H1 (cell line): ENCODE measurements around the gene MTIF3. TPM values are rescaled to one million over a fixed set of nuclear protein-coding genes. Genes with fewer than 3 reads are reported as not detected.

Experiments used
- CTCF ChIA-PET: fragments of 300-600 bp; sonication (Branson Sonifier 250); formaldehyde crosslinking; loops from one replicate; lab custom pipeline; 2021; ENCODE audit not compliant: partially characterized antibody; lab: Charles Lee
- POLR2A ChIA-PET: fragments of 300-600 bp; sonication (Branson Sonifier 250); formaldehyde crosslinking; loops from one replicate; lab custom pipeline; 2021; ENCODE audit warnings: inconsistent platforms; ENCODE audit not compliant: partially characterized antibody; lab: Charles Lee
- DNase-seq, 2 experiments: peaks; one replicate each; pipeline versions ENCODE4 v3.0.0 to v3.0.0-alpha.2; 2010 to 2022; ENCODE audit warnings: low spot score in 2 of 2, low read depth in 1 of 2, mixed read lengths in 1 of 2
- FAIRE-seq: peaks from 2 replicates; lab custom pipeline; 2011; peaks lifted over from hg19 to GRCh38; lab: Jason Lieb, UNC
- H2AFZ ChIP-seq: 2 replicates; pipeline ENCODE4 v1.8.1; 2012; ENCODE audit warnings: low read length, inconsistent platforms
- H2AK5ac ChIP-seq: 2 replicates; pipeline ENCODE4 v1.6.1; 2013; ENCODE audit warnings: low read depth, low read length
- H2BK120ac ChIP-seq: replicated peaks from 2 replicates; pipeline ENCODE3; 2013; ENCODE audit warnings: low read depth, low read length, inconsistent platforms
- H2BK12ac ChIP-seq: 2 replicates; pipeline ENCODE4 v1.6.1; 2013; ENCODE audit warnings: low read depth, low read length
- H2BK15ac ChIP-seq: 2 replicates; pipeline ENCODE4 v1.6.1; 2013; ENCODE audit warnings: low read length
- H2BK20ac ChIP-seq: 2 replicates; pipeline ENCODE4 v1.6.1; 2013; ENCODE audit warnings: low read length
- H2BK5ac ChIP-seq: 2 replicates; pipeline ENCODE4 v1.6.1; 2013; ENCODE audit warnings: low read depth, low read length
- H3K14ac ChIP-seq: 2 replicates; pipeline ENCODE4 v1.6.1; 2013; ENCODE audit warnings: inconsistent platforms; ENCODE audit not compliant: insufficient read length
- H3K18ac ChIP-seq: 2 replicates; pipeline ENCODE4 v1.6.1; 2013; ENCODE audit warnings: low read length; ENCODE audit errors: extremely low read depth
- H3K23ac ChIP-seq: 2 replicates; pipeline ENCODE4 v1.6.1; 2013; ENCODE audit warnings: inconsistent platforms; ENCODE audit not compliant: insufficient read length
- H3K23me2 ChIP-seq: 2 replicates; pipeline ENCODE4 v1.6.1; 2013; ENCODE audit warnings: low read depth, low read length
- H3K27ac ChIP-seq: 2 replicates; pipeline ENCODE4 v1.6.1; 2011; ENCODE audit warnings: low read depth, low read length, inconsistent platforms
- H3K27me3 ChIP-seq, 4 experiments: replicated peaks in 1 of 4; 1 replicate in 1 of 4; 2 replicates in 3 of 4; pipeline versions ENCODE4 v1.6.1 to v1.8.1; 2011 to 2013; ENCODE audit warnings: low read length in 3 of 4, mild to moderate bottlenecking in 3 of 4, inconsistent platforms in 2 of 4, mixed read lengths in 2 of 4, moderate library complexity in 1 of 4; ENCODE audit not compliant: control insufficient read depth in 3 of 4, insufficient read depth in 3 of 4; ENCODE audit errors: extremely low read depth in 1 of 4
- H3K36me3 ChIP-seq, 4 experiments: 2 replicates each; pipeline versions ENCODE4 v1.6.1 to v1.8.1; 2011 to 2013; ENCODE audit warnings: mild to moderate bottlenecking in 4 of 4, low read length in 3 of 4, moderate library complexity in 2 of 4, control low read depth in 1 of 4, inconsistent platforms in 1 of 4; ENCODE audit not compliant: insufficient read depth in 4 of 4, control insufficient read depth in 2 of 4
- H3K4ac ChIP-seq: replicated peaks from 2 replicates; pipeline ENCODE3; 2013; ENCODE audit warnings: low read length, low read depth, mixed read lengths, inconsistent platforms; ENCODE audit not compliant: insufficient read length
- H3K4me1 ChIP-seq, 4 experiments: replicated peaks in 1 of 4; 1 replicate in 1 of 4; 2 replicates in 3 of 4; pipeline versions ENCODE4 v1.6.1 to v1.8.1; 2011 to 2013; ENCODE audit warnings: low read length in 3 of 4, inconsistent platforms in 2 of 4, mixed read lengths in 1 of 4; ENCODE audit not compliant: insufficient read depth in 4 of 4, control insufficient read depth in 3 of 4
- H3K4me2 ChIP-seq, 2 experiments: 2 replicates each; pipeline versions ENCODE4 v1.6.1 to v1.8.1; 2011 to 2013; ENCODE audit warnings: low read depth in 2 of 2, low read length in 2 of 2, control low read depth in 1 of 2, inconsistent platforms in 1 of 2, mild to moderate bottlenecking in 1 of 2; ENCODE audit not compliant: insufficient read depth in 1 of 2
- H3K4me3 ChIP-seq, 4 experiments: fragments of 200-600, 300-600 bp in 1 of 4; sonication (generic), shearing (Covaris generic), sonication (Bioruptor Twin) in 1 of 4; 2 replicates each; pipeline versions ENCODE4 v1.5.1 to v1.8.1; 2011 to 2016; ENCODE audit warnings: low read length in 4 of 4, low read depth in 3 of 4, control low read depth in 2 of 4, inconsistent platforms in 2 of 4, mild to moderate bottlenecking in 2 of 4, mixed read lengths in 1 of 4, moderate library complexity in 1 of 4; ENCODE audit not compliant: insufficient read depth in 2 of 4; ENCODE audit errors: extremely low read depth in 1 of 4
- H3K56ac ChIP-seq: replicated peaks from 2 replicates; pipeline ENCODE3; 2013; ENCODE audit warnings: low read depth, mild to moderate bottlenecking, mixed read lengths, low read length, inconsistent platforms; ENCODE audit not compliant: insufficient read length
- H3K79me1 ChIP-seq: 2 replicates; pipeline ENCODE4 v1.6.1; 2013; ENCODE audit warnings: low read depth, low read length, control low read depth
- H3K79me2 ChIP-seq, 2 experiments: 2 replicates each; pipeline versions ENCODE4 v1.6.1 to v1.8.1; 2012 to 2013; ENCODE audit warnings: low read length in 2 of 2, mild to moderate bottlenecking in 2 of 2, inconsistent platforms in 1 of 2; ENCODE audit not compliant: insufficient read depth in 2 of 2, control insufficient read depth in 1 of 2
- H3K9ac ChIP-seq, 4 experiments: replicated peaks in 1 of 4; 1 replicate in 1 of 4; 2 replicates in 3 of 4; pipeline versions ENCODE4 v1.6.1 to v1.8.1; 2011 to 2013; ENCODE audit warnings: low read depth in 3 of 4, low read length in 3 of 4, control low read depth in 2 of 4, mild to moderate bottlenecking in 2 of 4, moderate library complexity in 2 of 4, inconsistent platforms in 1 of 4; ENCODE audit errors: extremely low read depth in 1 of 4
- H3K9me3 ChIP-seq, 2 experiments: 2 replicates each; pipeline versions ENCODE4 v1.6.1 to v1.8.1; 2012 to 2013; ENCODE audit warnings: mild to moderate bottlenecking in 2 of 2, moderate library complexity in 2 of 2, control low read depth in 1 of 2, inconsistent platforms in 1 of 2, low read depth in 1 of 2, low read length in 1 of 2, mixed read lengths in 1 of 2; ENCODE audit not compliant: insufficient read depth in 2 of 2
- H4K20me1 ChIP-seq, 2 experiments: replicated peaks in 1 of 2; 2 replicates each; pipeline versions ENCODE3 to v1.8.1; 2011 to 2013; ENCODE audit warnings: inconsistent platforms in 2 of 2, low read length in 2 of 2, mild to moderate bottlenecking in 1 of 2; ENCODE audit not compliant: insufficient read depth in 2 of 2, control insufficient read depth in 1 of 2
- H4K5ac ChIP-seq: 2 replicates; pipeline ENCODE4 v1.6.1; 2013; ENCODE audit warnings: low read length, low read depth, mixed read lengths, inconsistent platforms; ENCODE audit not compliant: insufficient read length
- H4K8ac ChIP-seq: 2 replicates; pipeline ENCODE4 v1.8.0; 2013; ENCODE audit warnings: mild to moderate bottlenecking, moderate library complexity, low read length, inconsistent platforms; ENCODE audit not compliant: insufficient read depth; ENCODE audit errors: extremely low read depth
- H4K91ac ChIP-seq: replicated peaks from 2 replicates; pipeline ENCODE3; 2013; ENCODE audit warnings: low read length, mixed read lengths, inconsistent platforms; ENCODE audit not compliant: insufficient read length
- CEBPB ChIP-seq: IDR thresholded peaks from 2 replicates; pipeline ENCODE4 v1.6.1; 2012; ENCODE audit warnings: low read depth, low read length
- E2F6 ChIP-seq: IDR thresholded peaks from 2 replicates; pipeline ENCODE4 v1.6.1; 2012; ENCODE audit warnings: inconsistent platforms
- NRF1 ChIP-seq: IDR thresholded peaks from 2 replicates; pipeline ENCODE4 v1.6.1; 2011; ENCODE audit warnings: mild to moderate bottlenecking, low read depth, low read length, improper control_type of control experiment
- POLR2A ChIP-seq, 2 experiments: IDR thresholded peaks; 1 replicate in 1 of 2; 2 replicates in 1 of 2; pipeline ENCODE4 v1.6.1; 2011; ENCODE audit warnings: low read depth in 2 of 2, low read length in 2 of 2, mild to moderate bottlenecking in 2 of 2; ENCODE audit errors: control extremely low read depth in 1 of 2
- POLR2AphosphoS5 ChIP-seq: IDR thresholded peaks from 2 replicates; pipeline ENCODE4 v1.6.1; 2011; ENCODE audit warnings: low read depth, low read length
- SUZ12 ChIP-seq: fragments of 200-600 bp; sonication (generic); IDR thresholded peaks from 2 replicates; pipeline ENCODE4 v1.6.1; 2012; ENCODE audit warnings: mild to moderate bottlenecking, inconsistent platforms, low read length, moderate library complexity, mixed read lengths
- TAF7 ChIP-seq: optimal IDR thresholded peaks from 2 replicates; pipeline ENCODE3; 2011; ENCODE audit warnings: low read depth, mild to moderate bottlenecking, inconsistent platforms, low read length, moderate library complexity, borderline replicate concordance
- TCF12 ChIP-seq: IDR thresholded peaks from 2 replicates; pipeline ENCODE4 v1.6.1; 2011; ENCODE audit warnings: low read depth, mild to moderate bottlenecking, low read length
- YY1 ChIP-seq: IDR thresholded peaks from 2 replicates; pipeline ENCODE4 v1.6.1; 2011; ENCODE audit warnings: low read depth, mild to moderate bottlenecking, low read length
- WGBS, 2 experiments: shearing (Covaris generic) in 1 of 2; methylation state at CpG; one replicate each; pipeline versions ENCODE4 v1.1.6 to v1.1.7; 2013 to 2015; ENCODE audit warnings: low lambda C conversion rate in 2 of 2, mixed read lengths in 2 of 2, inconsistent platforms in 1 of 2, low coverage in 1 of 2, missing lambda C conversion rate in 1 of 2; ENCODE audit not compliant: insufficient replicate concordance in 2 of 2, insufficient coverage in 1 of 2, insufficient read length in 1 of 2; ENCODE audit errors: extremely low coverage in 1 of 2, missing lambda C conversion rate in 1 of 2; 5-methylcytosine and 5-hydroxymethylcytosine counted together
- polyA plus RNA-seq, 7 experiments: library from polyadenylated mRNA; depleted of rRNA in 3 of 7; stranded (reverse) in 5 of 7; unstranded in 2 of 7; fragments of >200 nt in 5 of 7; fragments of 200-250 nt in 2 of 7; gene quantifications; 1 replicate in 5 of 7; 2 replicates in 1 of 7; 4 replicates in 1 of 7; pipeline versions ENCODE4 v1.2.1 to v1.2.3, GENCODE V29; 2011 to 2013; ENCODE audit warnings: missing spikeins in 2 of 7, mixed read lengths in 2 of 7
- total RNA-seq: library from RNA; stranded (reverse); fragmentation: NEBNext Ultra II Directional; extraction: Animal tissue kit (Norgen Biotek cat#: 25700); gene quantifications from 2 replicates; pipeline ENCODE4 v1.2.1, GENCODE V29; 2021

MTIF3 gene
- total and polyA plus RNA-seq, 2 of the 8 experiments (the other 6 are each of a cell fraction or from before 2014, with no cell fraction given) = 29.4 to 36.4 TPM

GRCh38 chr13:27403727-27404385 lies 46.5 kb downstream of the MTIF3 start:
- no peaks in the 10 kb centered on the region for H3K36me3 ChIP-seq
- no peak overlapping the region for H4K91ac ChIP-seq
- H3K4me2 ChIP-seq = peak overlapping the region in 1 of 2 experiments; percentile 9; a peak in 1 of 4 replicates
- H3K56ac ChIP-seq = no peak overlapping the region
- no peak overlapping the region for H3K4ac ChIP-seq
- H3K79me1 ChIP-seq = no peaks in the 10 kb centered on the region
- H4K20me1 ChIP-seq = no peaks in the 10 kb centered on the region
- 84% methylated on average over 10 of the region's 10 CpGs; no CpG with 5 or more reads in 1 of the 2 experiments for WGBS, 2 experiments
- peak overlapping the region; percentile 30 for H2AFZ ChIP-seq
- ChIA-PET CTCF (interaction anchor here (0.8 to 3.8 kb wide), 9 partner anchors 8 to 42 kb away, joined by 3 to 28 read pairs (median 4); partner anchors contain the start of gene GTF3A), POLR2A (interaction anchor here (0.7 kb wide), 1 partner anchor 21 kb away, joined by 3 read pairs; no protein-coding TSS in a partner anchor)
- no peak overlapping the region for H2BK20ac ChIP-seq
- no peaks in the 10 kb centered on the region for H3K9me3 ChIP-seq
- H3K18ac ChIP-seq = no peak overlapping the region
- no peak overlapping the region for H2BK5ac ChIP-seq
- no peak overlapping the region for H4K5ac ChIP-seq
- no peak overlapping the region; the same call in 1 of the 2 replicates for H4K8ac ChIP-seq
- no peak overlapping the region for H3K4me3 ChIP-seq
- H3K4me1 ChIP-seq = peaks cover 6 to 10% (median 8%) of the 10 kb centered on the region in 4 experiments; a peak in 6 of 7 replicates
- no peak overlapping the region for H2BK15ac ChIP-seq
- FAIRE-seq (no peak), DNase-seq (no peak)
- no peaks in the 10 kb centered on the region for H3K27me3 ChIP-seq
- H2BK12ac ChIP-seq = no peak overlapping the region
- no peaks in the 10 kb centered on the region for H3K79me2 ChIP-seq
- no peak overlapping the region for H3K27ac ChIP-seq
- no peak overlapping the region for H3K23ac ChIP-seq
- H3K14ac ChIP-seq = no peak overlapping the region
- no peaks in the 10 kb centered on the region for H3K23me2 ChIP-seq
- no peak overlapping the region for H2AK5ac ChIP-seq
- no peak overlapping the region for H2BK120ac ChIP-seq
- H3K9ac ChIP-seq = no peak overlapping the region
- TF ChIP-seq E2F6 (no peak), POLR2A (IDR thresholded peaks at IDR 0.05; ENCODE audit: control extremely low read depth in 1 of 2, low read depth in 2 of 2, low read length in 2 of 2) (no peak), TCF12 (no peak), SUZ12 (no peak), YY1 (no peak), NRF1 (no peak), CEBPB (no peak), TAF7 (no peak), POLR2AphosphoS5 (no peak)
